K562 (cell line): ENCODE measurements around the gene FASTK. TPM values are rescaled to one million over a fixed set of nuclear protein-coding genes. Genes with fewer than 3 reads are reported as not detected.

ENCODE experiments used
- ATAC-seq: fragments of 200-7000 bp; cut with Tn5 transposase; 3 replicates; pipeline ENCODE4 v1.9.1; 2020; ENCODE audit warnings: moderate library complexity
- BruUV-seq: library from RNA; stranded (reverse); fragments of 400-500 nt; replicated peaks from 2 replicates; lab custom pipeline; 2021; lab: Mats Ljungman, UMichigan
- CTCF ChIA-PET: fragments of 300-600 bp; formaldehyde crosslinking; extraction: SDS; loops from one replicate; lab custom pipeline; 2021; ENCODE audit warnings: low intra/inter-chr PET ratio; lab: Yijun Ruan, JAX
- POLR2A ChIA-PET: fragments of 300-600, 350-650 bp; sonication (Branson Sonifier 250); formaldehyde crosslinking; extraction: SDS; loops from one replicate; lab custom pipeline; 2021; ENCODE audit warnings: antibody characterized with exemption, inconsistent platforms; lab: Yijun Ruan, JAX
- DNase-seq, 4 experiments: peaks; one replicate each; pipeline versions ENCODE4 v3.0.0 to v3.0.0-alpha.2; 2011 to 2018; ENCODE audit warnings: low spot score in 3 of 4, mixed read lengths in 3 of 4; ENCODE audit errors: extremely low read depth in 1 of 4
- FAIRE-seq: peaks from 2 replicates; lab custom pipeline; 2011; peaks lifted over from hg19 to GRCh38; lab: Jason Lieb, UNC
- H2AFZ ChIP-seq: 2 replicates; pipeline ENCODE4 v1.6.0; 2011; ENCODE audit warnings: low read depth, low read length, control low read depth, inconsistent platforms
- H3K27ac ChIP-seq: fragments of 200-600 bp; 3 replicates; pipeline ENCODE4 v1.8.0; 2011; ENCODE audit warnings: low read depth, mild to moderate bottlenecking, control low read depth, inconsistent platforms, low read length, moderate library complexity, mixed read lengths; ENCODE audit errors: extremely low read depth
- H3K27me3 ChIP-seq, 2 experiments: fragments of 300-600 bp in 1 of 2; 2 replicates in 1 of 2; 3 replicates in 1 of 2; pipeline versions ENCODE4 v1.6.0 to v1.8.0; 2011; ENCODE audit warnings: inconsistent platforms in 2 of 2, low read length in 2 of 2, mild to moderate bottlenecking in 1 of 2, mixed read lengths in 1 of 2, moderate library complexity in 1 of 2; ENCODE audit not compliant: control insufficient read depth in 2 of 2, insufficient read depth in 2 of 2
- H3K36me3 ChIP-seq: fragments of 300-600 bp; 3 replicates; pipeline ENCODE4 v1.8.0; 2011; ENCODE audit warnings: mild to moderate bottlenecking, low read length, inconsistent platforms; ENCODE audit not compliant: control insufficient read depth, insufficient read depth
- H3K4me1 ChIP-seq, 2 experiments: fragments of 200-600 bp in 1 of 2; replicated peaks in 1 of 2; 2 replicates in 1 of 2; 3 replicates in 1 of 2; pipeline versions ENCODE4 v1.5.1 to v1.8.0; 2011; ENCODE audit warnings: inconsistent platforms in 2 of 2, low read length in 2 of 2, mild to moderate bottlenecking in 1 of 2, mixed read lengths in 1 of 2, moderate library complexity in 1 of 2; ENCODE audit not compliant: control insufficient read depth in 2 of 2, insufficient read depth in 2 of 2
- H3K4me2 ChIP-seq: 2 replicates; pipeline ENCODE4 v1.6.1; 2011; ENCODE audit warnings: low read length, control low read depth, inconsistent platforms, mixed read lengths; ENCODE audit not compliant: insufficient read depth
- H3K4me3 ChIP-seq: fragments of 200-600 bp; sonication (generic), shearing (Covaris generic); 2 replicates; pipeline ENCODE4 v1.5.1; 2016; ENCODE audit warnings: control low read depth, inconsistent platforms
- H3K79me2 ChIP-seq: fragments of 200-600 bp; 3 replicates; pipeline ENCODE4 v1.8.0; 2011; ENCODE audit warnings: low read length, inconsistent platforms; ENCODE audit not compliant: control insufficient read depth, insufficient read depth
- H3K9ac ChIP-seq, 2 experiments: 2 replicates each; pipeline versions ENCODE4 v1.6.0 to v1.6.1; 2011; ENCODE audit warnings: low read depth in 2 of 2, low read length in 2 of 2, control low read depth in 1 of 2, inconsistent platforms in 1 of 2, mild to moderate bottlenecking in 1 of 2, mixed read lengths in 1 of 2; ENCODE audit not compliant: insufficient read depth in 1 of 2
- H3K9me1 ChIP-seq: one replicate; pipeline ENCODE4 v1.6.0; 2011; ENCODE audit warnings: inconsistent platforms, mild to moderate bottlenecking, low read length, moderate library complexity; ENCODE audit not compliant: control insufficient read depth, insufficient read depth
- H3K9me3 ChIP-seq: replicated peaks from 2 replicates; pipeline ENCODE4 v1.5.1; 2011; ENCODE audit warnings: low read depth, low read length, inconsistent platforms; ENCODE audit not compliant: control insufficient read depth, insufficient read depth
- H4K20me1 ChIP-seq: replicated peaks from 2 replicates; pipeline ENCODE4 v1.6.1; 2011; ENCODE audit warnings: low read length, inconsistent platforms, mixed read lengths; ENCODE audit not compliant: control insufficient read depth, insufficient read depth
- ATF1 ChIP-seq, 2 experiments: fragments of 450-650 bp in 1 of 2; IDR thresholded peaks; 2 replicates each; pipeline ENCODE4 v1.6.1; 2016; ENCODE audit warnings: missing compliant biosample characterization in 1 of 2, missing genetic modification characterization in 1 of 2
- HDAC1 ChIP-seq, 2 experiments: fragments of 450-650 bp; IDR thresholded peaks; 2 replicates each; pipeline ENCODE4 v1.6.1; 2016 to 2017; ENCODE audit warnings: inconsistent platforms in 1 of 2, mild to moderate bottlenecking in 1 of 2, moderate library complexity in 1 of 2
- KLF13 ChIP-seq: fragments of 450-650 bp; IDR thresholded peaks from 2 replicates; pipeline ENCODE4 v1.6.1; 2016; ENCODE audit warnings: missing genetic modification characterization, low read depth, mild to moderate bottlenecking, missing compliant biosample characterization, moderate library complexity, borderline replicate concordance
- NCOA4 ChIP-seq: fragments of 450-650 bp; IDR thresholded peaks from 2 replicates; pipeline ENCODE4 v1.6.1; 2018; ENCODE audit warnings: mild to moderate bottlenecking; ENCODE audit not compliant: partially characterized antibody
- POLR2G ChIP-seq: fragments of 200-400 bp; formaldehyde crosslinking; IDR thresholded peaks from 2 replicates; pipeline ENCODE4 v1.6.1; 2017; ENCODE audit warnings: low read depth, mild to moderate bottlenecking, antibody characterized with exemption, low read length, moderate library complexity
- WGBS: fragments of 100-300 bp; shearing (Covaris generic); methylation state at CpG from one replicate; pipeline ENCODE4 v1.1.6; 2016; ENCODE audit warnings: low coverage, mixed read lengths; ENCODE audit not compliant: insufficient coverage; ENCODE audit errors: missing lambda C conversion rate; 5-methylcytosine and 5-hydroxymethylcytosine counted together
- in situ Hi-C: fragments of 300-500 bp; cut with MboI; formaldehyde crosslinking; loops from 4 replicates; pipeline ENCODE4 v1.15.0; 2018; ENCODE audit warnings: inconsistent platforms, mixed read lengths
- intact Hi-C: fragments of 100-400 bp; cut with micrococcal nuclease; formaldehyde crosslinking; loops from 2 replicates; pipeline ENCODE4 v1.14.2; 2022
- polyA plus RNA-seq, 8 experiments: library from polyadenylated mRNA; depleted of rRNA in 4 of 8; stranded (reverse) in 5 of 8; unstranded in 3 of 8; fragments of >200 nt; fragmentation: Nextera tagmentation in 2 of 8; fragmentation: Illumina TruSeq in 1 of 8; extraction: Ambion mirVana in 2 of 8; extraction: Trizol in 1 of 8; gene quantifications; 2 replicates each; pipeline versions ENCODE4 v1.2.1 to v1.2.3, GENCODE V29; 2011 to 2014; ENCODE audit warnings: inconsistent platforms in 1 of 8, missing spikeins in 1 of 8
- total RNA-seq, 7 experiments: library from RNA; depleted of rRNA in 6 of 7; stranded (reverse); fragments of >200 nt in 6 of 7; fragmentation: Illumina TruSeq in 2 of 7; extraction: Trizol in 2 of 7; gene quantifications; 2 replicates each; pipeline versions ENCODE4 v1.2.1 to v1.2.3, GENCODE V29; 2011 to 2021; ENCODE audit warnings: low replicate concordance in 1 of 7
- TF ChIP-seq, protein P1 (sequence below): fragments of 450-650 bp; formaldehyde crosslinking; IDR thresholded peaks from 2 replicates; pipeline ENCODE4 v1.4.0; 2022; ENCODE audit warnings: missing genetic modification characterization

The FASTK gene
- total and polyA plus RNA-seq, 9 of the 15 experiments (the other 6 are each of a cell fraction or from before 2014, with no cell fraction given), result 0.51 to 150 (median 48.2) TPM

DNA sequence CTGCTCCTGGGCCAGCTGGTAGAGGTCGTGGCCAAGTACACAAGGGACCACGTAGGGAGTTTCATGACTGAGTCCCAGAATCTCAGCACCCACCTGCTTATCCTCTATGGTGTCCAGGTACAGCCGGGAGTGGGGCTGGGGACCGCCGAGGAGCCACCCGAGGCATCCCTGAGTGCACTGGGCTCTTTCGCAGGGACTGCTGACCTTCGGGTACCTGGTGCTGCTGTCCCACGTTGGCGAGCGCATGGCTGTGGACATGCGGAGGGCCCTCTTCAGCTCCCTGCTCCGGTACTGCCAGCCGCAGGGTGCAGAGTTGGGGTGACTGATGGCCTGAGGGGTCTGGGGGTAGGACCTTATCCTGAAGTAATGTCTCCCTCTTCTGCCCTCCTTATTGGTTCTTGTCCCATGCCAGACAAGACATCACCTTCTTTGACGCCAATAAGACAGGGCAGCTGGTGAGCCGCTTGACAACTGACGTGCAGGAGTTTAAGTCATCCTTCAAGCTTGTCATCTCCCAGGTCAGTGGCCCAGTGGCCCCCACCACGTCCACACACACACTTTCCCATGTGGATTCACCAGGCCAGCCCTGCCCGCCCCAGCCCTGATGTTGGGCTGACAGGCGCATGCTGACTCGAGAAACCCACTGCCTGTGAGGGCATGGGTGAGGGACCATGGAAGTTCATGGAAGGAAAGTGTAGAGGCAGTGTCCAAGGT lies 46.1 kb downstream of the FASTK start:
- H3K27me3 ChIP-seq, result no peaks in the 10 kb centered on the region
- no peak for FAIRE-seq
- no peak overlapping the region for H3K4me2 ChIP-seq
- no peaks in the 10 kb centered on the region for H3K9me1 ChIP-seq
- no peaks in the 10 kb centered on the region for H3K9me3 ChIP-seq
- in situ Hi-C loops (no loop called here), intact Hi-C loops (no loop called here)
- no TSS peak for BruUV-seq
- ATAC-seq, result no peak
- no peak overlapping the region for H3K4me3 ChIP-seq
- peaks cover 25% of the 10 kb centered on the region for H3K79me2 ChIP-seq
- POLR2A ChIA-PET, result interaction anchor here (0.7 to 1.3 kb wide), 4 partner anchors 8 to 49 kb away, joined by 3 to 5 read pairs (median 3); partner anchors contain the start of genes FASTK and TMUB1
- H2AFZ ChIP-seq, result no peak overlapping the region
- H4K20me1 ChIP-seq, result peaks cover under 1% of the 10 kb centered on the region
- 93% methylated on average over 21 of the region's 21 CpGs for WGBS
- DNase-seq, result no peak
- TF ChIP-seq NCOA4 (no peak), POLR2G (peak; percentile 21; the same call in 1 of the 2 replicates)
- H3K36me3 ChIP-seq, result peaks cover 76% of the 10 kb centered on the region; the same call in 2 of the 3 replicates
- peaks cover 14 to 61% of the 10 kb centered on the region in 2 experiments for H3K4me1 ChIP-seq
- H3K27ac ChIP-seq, result no peak overlapping the region
- peak overlapping the region in 1 of 2 experiments; percentile 59; a peak in 2 of 4 replicates for H3K9ac ChIP-seq
- CTCF ChIA-PET, result no interaction called here

DNA sequence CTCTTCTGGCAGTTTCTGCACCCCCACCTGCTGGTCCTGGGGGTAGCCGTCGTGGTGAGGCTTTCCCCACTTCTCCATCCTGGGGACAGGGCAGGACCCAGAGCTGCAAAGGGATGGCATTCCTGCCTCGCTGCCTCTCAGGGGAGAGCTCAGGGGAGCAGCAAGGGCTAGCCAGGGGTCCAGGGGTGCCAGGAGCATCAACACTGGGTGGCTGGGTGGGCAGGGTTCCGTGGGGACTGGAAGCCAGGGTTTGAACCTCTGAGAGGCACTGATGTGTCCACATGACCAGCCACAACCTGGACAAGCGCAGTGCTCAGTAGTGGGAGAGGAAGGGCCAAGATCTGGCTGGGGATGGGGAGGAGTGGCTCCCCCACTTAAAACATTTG lies 46.8 kb downstream of the FASTK start:
- CTCF ChIA-PET, result interaction anchor here (1.1 kb wide), 1 partner anchor 77 kb away, joined by 3 read pairs; no protein-coding TSS in a partner anchor
- Histone ChIP-seq H4K20me1 (no peaks in the 10 kb centered on the region), H3K9me3 (no peaks in the 10 kb centered on the region), H2AFZ (no peak overlapping the region), H3K9me1 (no peaks in the 10 kb centered on the region), H3K4me3 (no peak overlapping the region), H3K36me3 (peaks cover 76% of the 10 kb centered on the region; the same call in 2 of the 3 replicates), H3K4me2 (no peak overlapping the region), H3K4me1 (peaks cover 10 to 58% of the 10 kb centered on the region in 2 experiments), H3K79me2 (peaks cover 32% of the 10 kb centered on the region), H3K27ac (no peak overlapping the region), H3K27me3 (no peaks in the 10 kb centered on the region), H3K9ac (peak overlapping the region in 1 of 2 experiments; percentile 5; a peak in 2 of 4 replicates)
- BruUV-seq, result no TSS peak
- DNase-seq, result no peak
- POLR2A ChIA-PET, result interaction anchor here (0.7 kb wide), 1 partner anchor 10 kb away, joined by 3 read pairs; no protein-coding TSS in a partner anchor
- in situ Hi-C loops, result no loop called here
- TF ChIP-seq HDAC1 (IDR thresholded peaks at IDR 0.05) (no peak), KLF13 (no peak), ATF1 (CRISPR knock-in tag; IDR thresholded peaks at IDR 0.05) (0 out of 2 replicates have a peak, but pooled peaks have one; percentile 2), ATF1 (tag; IDR thresholded peaks at IDR 0.05) (no peak), POLR2G (0 out of 2 replicates have a peak, but pooled peaks have one; percentile 4)
- TF ChIP-seq, protein P1, sequence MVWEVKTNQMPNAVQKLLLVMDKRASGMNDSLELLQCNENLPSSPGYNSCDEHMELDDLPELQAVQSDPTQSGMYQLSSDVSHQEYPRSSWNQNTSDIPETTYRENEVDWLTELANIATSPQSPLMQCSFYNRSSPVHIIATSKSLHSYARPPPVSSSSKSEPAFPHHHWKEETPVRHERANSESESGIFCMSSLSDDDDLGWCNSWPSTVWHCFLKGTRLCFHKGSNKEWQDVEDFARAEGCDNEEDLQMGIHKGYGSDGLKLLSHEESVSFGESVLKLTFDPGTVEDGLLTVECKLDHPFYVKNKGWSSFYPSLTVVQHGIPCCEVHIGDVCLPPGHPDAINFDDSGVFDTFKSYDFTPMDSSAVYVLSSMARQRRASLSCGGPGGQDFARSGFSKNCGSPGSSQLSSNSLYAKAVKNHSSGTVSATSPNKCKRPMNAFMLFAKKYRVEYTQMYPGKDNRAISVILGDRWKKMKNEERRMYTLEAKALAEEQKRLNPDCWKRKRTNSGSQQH (CRISPR knock-in tag), result no peak
- no peak for ATAC-seq
- intact Hi-C loops, result no loop called here
- no peak for FAIRE-seq
- 84% methylated on average over 5 of the region's 5 CpGs for WGBS
